GM12801 (cell line): ENCODE data around the gene TMEM203.

Source experiments
- TF ChIP-seq, protein P1 (sequence below): IDR thresholded peaks from one replicate; pipeline ENCODE4 v1.5.1; 2011; ENCODE audit warnings: control low read depth; ENCODE audit not compliant: insufficient read length; ENCODE audit errors: extremely low read depth

Gene TMEM203

DNA sequence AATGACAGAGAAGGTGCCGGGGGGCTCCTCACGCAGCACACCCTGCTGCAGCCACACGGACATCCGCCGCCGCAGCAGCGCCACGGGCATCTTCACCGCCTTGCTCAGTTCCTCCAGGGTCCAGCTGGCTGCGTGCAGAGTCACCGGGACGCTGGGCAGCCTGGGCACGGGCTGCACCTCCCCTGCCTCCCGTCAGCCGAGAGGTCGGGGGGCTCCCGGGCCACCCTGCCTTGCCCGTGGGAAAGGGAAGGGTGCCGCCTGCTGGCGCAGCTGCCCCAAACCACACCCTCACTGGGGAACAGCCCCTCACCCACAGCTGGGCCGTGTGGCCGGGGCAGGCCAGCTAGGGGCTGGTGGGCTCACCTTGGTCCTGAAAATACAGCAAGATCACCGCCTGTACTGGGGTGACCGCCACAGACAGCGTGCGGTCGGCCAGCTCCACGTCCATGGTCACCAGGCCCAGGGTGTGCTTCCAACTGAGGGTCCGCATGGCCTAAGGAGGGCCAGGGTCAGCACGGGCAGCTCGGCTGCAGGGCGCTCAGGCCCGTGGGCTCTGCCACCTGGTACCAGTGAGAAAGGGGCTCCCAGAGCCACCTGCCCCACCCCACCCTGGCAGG, 30.0 kb downstream of the TMEM203 start:
- TF ChIP-seq, protein P1, sequence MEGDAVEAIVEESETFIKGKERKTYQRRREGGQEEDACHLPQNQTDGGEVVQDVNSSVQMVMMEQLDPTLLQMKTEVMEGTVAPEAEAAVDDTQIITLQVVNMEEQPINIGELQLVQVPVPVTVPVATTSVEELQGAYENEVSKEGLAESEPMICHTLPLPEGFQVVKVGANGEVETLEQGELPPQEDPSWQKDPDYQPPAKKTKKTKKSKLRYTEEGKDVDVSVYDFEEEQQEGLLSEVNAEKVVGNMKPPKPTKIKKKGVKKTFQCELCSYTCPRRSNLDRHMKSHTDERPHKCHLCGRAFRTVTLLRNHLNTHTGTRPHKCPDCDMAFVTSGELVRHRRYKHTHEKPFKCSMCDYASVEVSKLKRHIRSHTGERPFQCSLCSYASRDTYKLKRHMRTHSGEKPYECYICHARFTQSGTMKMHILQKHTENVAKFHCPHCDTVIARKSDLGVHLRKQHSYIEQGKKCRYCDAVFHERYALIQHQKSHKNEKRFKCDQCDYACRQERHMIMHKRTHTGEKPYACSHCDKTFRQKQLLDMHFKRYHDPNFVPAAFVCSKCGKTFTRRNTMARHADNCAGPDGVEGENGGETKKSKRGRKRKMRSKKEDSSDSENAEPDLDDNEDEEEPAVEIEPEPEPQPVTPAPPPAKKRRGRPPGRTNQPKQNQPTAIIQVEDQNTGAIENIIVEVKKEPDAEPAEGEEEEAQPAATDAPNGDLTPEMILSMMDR: no peak

- TF ChIP-seq, protein P1: no peak
Observed at GRCh38 chr9:137174722-137175293, 30.6 kb downstream of the TMEM203 start.

GRCh38 chr9:137173796-137174664, 31.4 kb downstream of the TMEM203 start:
- TF ChIP-seq, protein P1: no peak

DNA sequence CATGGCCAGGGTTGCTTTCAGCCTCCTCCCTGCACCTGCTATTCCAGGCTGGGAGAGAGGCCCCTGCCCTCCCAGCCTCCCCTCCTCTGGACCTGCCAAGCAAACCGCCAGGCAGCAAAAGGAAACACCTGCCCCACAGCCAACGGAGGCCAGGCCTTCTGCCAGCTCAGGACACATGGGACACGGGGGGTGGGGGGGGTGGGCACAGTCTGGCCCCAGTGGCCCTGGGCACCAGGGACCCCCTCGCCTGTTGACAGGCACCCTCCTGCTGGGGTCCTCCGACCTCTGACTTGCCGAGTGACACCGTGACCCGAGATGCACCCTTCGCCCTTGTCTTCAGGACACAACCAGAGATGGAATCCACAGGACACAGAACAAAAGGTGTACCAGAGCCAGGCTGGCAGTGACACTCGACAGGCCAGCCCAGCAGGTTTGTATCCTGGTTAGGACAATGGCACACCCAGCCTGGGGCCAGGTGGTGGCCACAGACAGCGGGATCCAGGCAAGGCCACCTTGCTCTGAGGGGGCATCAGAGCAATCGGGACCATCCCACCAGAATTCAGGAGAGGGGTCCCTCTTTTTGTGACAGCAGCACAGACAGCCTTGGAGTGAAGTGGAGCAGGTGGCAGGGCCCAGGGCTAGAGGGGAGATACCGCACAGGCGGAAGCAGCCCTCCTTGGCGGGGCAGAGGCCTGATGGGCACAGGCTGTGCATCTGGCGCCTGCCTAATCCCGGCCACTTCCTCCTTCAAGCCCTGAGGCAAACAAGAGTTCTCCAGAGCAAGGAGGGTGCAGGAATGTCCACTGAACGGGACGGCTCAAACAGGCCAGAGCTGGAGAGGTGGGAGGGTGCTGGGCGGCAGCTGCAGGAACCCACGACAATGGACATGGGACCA, 32.3 kb downstream of the TMEM203 start:
- TF ChIP-seq, protein P1: no peak

GRCh38 chr9:137171149-137171900, 34.1 kb downstream of the TMEM203 start:
- TF ChIP-seq, protein P1: no peak

DNA sequence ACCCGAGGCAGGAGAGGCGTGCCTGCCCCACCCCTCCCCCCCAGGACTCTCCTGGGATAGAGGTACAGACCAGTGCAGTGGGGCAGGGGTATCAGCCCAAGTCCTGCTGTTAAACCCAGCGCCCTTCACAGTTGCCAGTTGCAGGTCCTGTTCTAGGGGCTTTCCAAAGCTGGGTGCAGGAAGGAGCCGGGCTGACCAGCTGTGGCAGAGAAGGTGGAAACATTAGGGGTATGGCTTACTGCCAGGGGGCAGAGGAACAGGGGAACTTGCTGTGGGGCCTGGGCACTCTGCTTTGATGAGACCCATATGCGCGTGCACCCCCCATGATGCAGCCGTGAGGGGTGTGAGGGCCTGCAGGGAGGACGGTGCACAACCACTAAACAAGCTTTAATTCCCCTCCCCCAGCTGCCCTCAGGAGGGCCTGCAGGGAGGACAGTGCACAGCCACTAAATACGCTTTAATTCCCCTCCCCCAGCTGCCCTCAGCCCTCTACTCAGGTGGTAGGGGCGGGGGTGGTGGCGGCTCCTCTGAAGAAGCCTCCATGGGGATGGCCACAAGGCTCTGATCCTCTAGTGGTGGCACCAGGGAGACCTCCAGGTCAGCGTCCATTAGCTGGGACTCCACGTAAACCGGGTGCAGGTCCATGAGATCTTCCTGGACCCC, 34.8 kb downstream of the TMEM203 start:
- TF ChIP-seq, protein P1: no peak
